ENCODE measurements around the gene PLS3.

PLS3 gene

GRCh38 chrX:115573185-115573584 lies 12.2 kb downstream of the PLS3 start:
- DNase-seq: no peak

- DNase-seq: no peak
These were observed 15.7 kb downstream of the PLS3 start for GRCh38 chrX:115576676-115577075.

GRCh38 chrX:115579327-115579726 lies 18.4 kb downstream of the PLS3 start:
- DNase-seq: peak; percentile 42

GRCh38 chrX:115579786-115580294 lies 18.9 kb downstream of the PLS3 start:
- no peak for DNase-seq

DNA sequence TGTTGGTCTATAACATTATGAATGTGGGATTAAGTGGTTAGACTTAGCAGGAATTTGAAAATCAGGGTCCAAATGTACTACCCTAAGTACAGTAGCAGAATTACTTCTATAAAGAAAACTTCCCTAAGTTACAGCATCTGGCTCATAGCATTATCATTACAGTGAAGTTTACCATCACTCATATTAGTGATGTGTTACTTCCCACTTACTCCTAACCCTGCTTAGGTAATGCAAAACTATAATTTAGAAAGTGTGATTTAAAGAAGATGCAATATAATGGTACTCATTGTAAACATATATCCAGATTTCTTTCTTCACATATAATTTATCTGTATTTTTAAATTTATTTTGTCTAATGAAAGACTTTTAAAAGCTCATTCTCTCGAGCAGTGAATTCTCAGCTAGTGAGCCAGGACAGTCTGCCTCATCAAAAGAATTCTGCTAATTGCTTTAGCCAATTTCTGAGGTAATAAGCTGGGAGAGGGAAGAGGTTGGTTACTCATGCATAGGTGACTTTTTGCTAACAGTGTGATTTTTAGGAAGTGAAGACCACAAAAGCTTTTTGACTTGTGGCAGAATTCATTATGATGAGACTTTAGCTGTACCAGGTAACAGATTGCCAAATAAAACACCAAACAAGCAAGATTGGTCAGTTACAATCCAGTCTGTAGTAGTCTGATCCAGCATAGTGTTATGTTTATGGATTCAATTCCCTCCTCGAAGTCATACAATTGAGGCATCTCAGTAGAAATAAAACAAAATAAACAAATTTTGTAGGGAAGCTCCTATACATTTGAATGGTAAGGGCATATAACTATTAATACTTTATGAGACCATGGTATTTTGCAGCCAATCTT lies 21.0 kb downstream of the PLS3 start:
- DNase-seq: no peak

DNA sequence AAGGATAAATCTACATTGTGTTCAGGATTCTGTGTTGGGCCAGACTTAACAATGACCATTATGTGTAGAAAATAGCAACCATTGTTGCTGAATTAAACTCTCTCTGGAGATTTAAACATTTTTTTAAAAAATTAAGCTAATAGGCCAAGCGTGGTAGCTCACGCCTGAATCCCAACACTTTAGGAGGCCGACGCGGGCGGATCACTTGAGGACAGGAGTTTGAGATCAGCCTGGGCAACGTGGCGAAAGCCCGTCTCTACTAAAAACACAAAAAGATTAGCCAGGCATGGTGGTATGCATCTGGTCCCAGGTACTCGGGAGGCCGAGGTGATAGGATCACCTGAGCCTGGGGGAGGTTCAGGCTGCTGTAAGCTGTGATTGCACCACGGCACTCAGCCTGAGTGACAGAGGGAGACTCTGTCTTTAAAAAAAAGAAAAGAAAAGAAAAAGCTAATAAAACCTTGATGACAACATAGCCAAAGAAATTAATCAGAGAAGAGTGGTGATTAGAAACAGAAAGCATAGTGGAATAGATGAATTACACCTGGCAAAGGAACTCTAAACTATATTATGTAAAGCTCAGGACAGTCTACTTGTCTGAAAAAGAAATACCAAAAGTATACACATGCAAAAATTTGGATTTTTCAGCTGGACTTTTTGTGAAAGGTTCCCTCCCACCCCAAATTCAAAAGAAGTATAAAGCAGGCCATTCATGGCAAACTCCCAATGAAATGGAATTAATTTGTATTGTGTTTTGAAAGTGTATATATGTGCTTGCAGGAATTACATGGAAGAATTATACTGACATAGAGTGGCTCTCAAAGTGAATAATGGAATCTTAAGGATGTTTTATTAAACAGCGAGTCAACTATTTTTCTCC lies 21.9 kb downstream of the PLS3 start:
- no peak for DNase-seq

DNA sequence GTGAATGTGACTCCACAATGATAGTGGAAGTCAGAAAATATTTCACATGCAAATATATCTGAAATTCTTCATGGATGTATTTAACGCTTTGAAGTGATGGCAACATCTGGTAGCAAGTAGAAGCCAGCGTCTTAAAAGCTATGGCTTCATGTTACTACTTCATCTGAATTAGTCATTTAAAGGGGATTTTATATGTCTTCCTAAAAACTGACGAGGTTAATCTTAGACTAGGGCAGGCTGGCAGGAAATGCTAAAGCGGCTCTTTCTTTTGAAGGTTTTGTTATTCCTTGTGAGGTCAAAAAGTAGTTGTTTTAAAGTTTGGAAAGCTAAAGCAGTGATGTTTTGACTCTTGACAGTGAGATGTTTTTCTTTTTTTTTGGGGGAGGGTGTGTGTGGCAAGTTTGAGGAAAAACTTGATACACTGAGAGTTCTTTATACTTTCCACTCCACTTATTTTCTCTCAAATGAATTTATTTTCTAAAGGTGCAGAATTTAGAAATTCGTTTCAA lies 22.6 kb downstream of the PLS3 start:
- DNase-seq: no peak

DNA sequence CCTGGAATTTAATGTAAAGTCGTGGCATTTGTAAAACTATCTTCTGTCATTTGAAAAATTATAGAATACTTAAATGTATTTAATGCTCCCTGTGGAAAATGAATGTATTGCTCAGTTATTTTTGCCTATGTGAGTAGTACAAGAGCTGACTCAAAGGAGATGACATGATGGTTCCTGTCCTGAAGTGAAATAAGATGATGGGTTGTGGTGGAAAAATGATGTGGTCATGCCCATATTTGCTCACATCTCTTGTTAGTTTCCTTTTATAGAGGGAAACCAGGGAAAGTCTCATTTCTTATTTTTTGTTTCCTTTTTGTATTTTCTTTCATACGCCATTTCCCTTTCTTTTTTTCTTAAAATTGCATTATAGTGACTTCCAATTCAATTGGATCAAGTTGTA lies 23.7 kb downstream of the PLS3 start:
- DNase-seq: peak; percentile 36

DNA sequence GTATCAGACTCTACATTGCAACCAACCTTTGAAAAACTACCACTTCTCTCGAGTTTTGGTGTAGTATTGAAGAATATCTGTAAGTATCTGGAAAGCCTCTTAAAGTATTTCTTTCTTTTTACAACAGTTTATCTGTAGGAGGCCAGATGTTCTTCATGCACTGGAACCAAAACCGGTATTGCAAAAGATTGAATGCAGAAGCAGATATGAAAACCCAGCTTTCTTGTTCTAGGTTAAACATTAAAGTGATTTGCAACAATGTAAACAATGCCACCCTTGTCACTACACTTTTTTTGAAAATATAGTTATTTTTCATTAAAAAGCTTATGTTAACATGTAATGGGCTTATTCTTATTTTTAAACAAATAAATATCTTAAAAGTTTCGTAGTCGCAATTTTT lies 27.2 kb downstream of the PLS3 start:
- no peak for DNase-seq

GRCh38 chrX:115589419-115589818 lies 28.4 kb downstream of the PLS3 start:
- DNase-seq: no peak

GRCh38 chrX:115591420-115591819 lies 30.4 kb downstream of the PLS3 start:
- no peak for DNase-seq

- no peak for DNase-seq
These were observed 31.2 kb downstream of the PLS3 start for GRCh38 chrX:115591856-115592842.

- no peak for DNase-seq
These were observed 32.2 kb downstream of the PLS3 start for GRCh38 chrX:115592997-115593734.

- no peak for DNase-seq
These were observed 34.1 kb downstream of the PLS3 start for GRCh38 chrX:115595049-115595448.

DNA sequence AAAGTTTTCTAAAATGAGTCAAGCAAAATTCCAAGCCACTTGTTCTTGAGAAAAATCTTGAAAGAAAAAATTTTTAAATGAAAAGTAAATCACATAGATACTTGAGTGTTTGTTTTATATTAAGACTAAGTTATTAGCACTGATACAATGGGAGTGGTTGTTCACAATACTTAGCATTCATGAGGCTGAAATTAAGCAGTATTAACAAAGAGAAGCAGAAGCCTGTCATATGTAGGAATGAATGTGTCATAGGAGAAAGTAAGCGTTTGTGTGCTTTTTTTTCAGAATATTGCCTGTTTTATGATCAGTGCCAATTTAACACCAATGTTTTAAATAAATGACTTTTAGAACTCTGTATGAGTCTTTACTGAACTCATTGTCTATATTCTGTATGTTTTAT lies 37.6 kb downstream of the PLS3 start:
- DNase-seq: no peak

- no peak for DNase-seq
These were observed 41.3 kb downstream of the PLS3 start for GRCh38 chrX:115602308-115602707.

- DNase-seq: no peak
These were observed 41.9 kb downstream of the PLS3 start for GRCh38 chrX:115602729-115603389.

DNA sequence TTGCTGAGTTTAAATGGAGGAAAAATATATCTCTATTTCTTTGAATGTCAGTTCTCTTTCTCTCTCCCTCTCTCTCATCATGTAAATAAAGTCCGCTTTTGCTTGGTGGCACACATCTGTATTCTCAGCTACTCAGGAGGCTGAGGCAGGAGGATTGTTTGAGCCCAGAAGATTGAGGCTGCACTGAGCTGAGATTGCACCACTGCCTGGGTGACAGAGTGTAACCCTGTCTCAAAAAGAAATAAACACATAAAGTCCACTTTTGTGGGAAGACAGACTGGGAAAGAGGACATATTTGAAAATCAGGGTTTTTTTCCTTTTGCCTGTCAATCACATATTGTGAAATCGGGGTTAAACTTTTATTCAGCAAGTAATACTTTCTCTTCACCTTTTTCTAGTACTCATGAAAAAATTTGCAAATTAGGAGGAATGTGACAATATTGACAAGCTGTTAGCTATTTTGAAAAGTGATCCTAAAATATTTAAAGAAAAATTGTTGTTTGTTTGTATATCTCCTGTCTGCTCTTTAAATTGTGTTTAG lies 42.6 kb downstream of the PLS3 start:
- DNase-seq: no peak

GRCh38 chrX:115606861-115607260 lies 45.9 kb downstream of the PLS3 start:
- DNase-seq: no peak

DNA sequence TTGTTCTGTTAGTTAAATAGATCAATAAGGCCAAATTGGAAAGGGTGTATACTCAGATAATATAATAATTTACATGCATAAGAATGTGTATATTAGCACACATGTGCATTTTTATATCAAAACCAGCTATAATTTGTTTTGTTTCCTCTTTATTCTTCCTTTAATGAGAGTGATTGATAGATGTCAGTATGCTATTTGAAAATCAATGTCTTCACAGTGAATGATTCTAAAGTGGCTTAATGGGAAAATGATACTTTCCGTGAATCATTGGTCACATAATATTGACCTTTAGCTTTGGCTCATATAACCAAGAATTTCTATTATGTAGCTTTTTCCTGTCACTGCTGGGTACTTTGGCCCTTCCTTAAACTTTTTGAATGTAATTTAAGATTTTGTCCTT lies 48.6 kb downstream of the PLS3 start:
- no peak for DNase-seq

Data from activated CD4-positive, alpha-beta T cell treated with anti-CD3 and anti-CD28 coated beads, Interleukin-10, Interleukin-2, amounts not matched to agents 100 ng/mL and 50 ng/mL, durations not matched to agents 16 hours and 8 hours (primary cell).